HG03342 (cell line): ENCODE measurements around the gene FAM170A.

Experiments used
- ATAC-seq: cut with Tn5 transposase; IDR thresholded peaks from one replicate; pipeline ENCODE4 v1.9.1; 2021; ENCODE audit warnings: mild to moderate bottlenecking, moderate library complexity; ENCODE audit not compliant: unreplicated experiment

FAM170A gene

GRCh38 chr5:119629339-119629738, at the start of gene FAM170A:
FAM170A (plus strand) TSS chr5:119629558; CDS start chr5:119629769, 211 bp downstream.
- ATAC-seq, result no peak

GRCh38 chr5:119582987-119583386, 46.4 kb upstream of the FAM170A start:
- ATAC-seq, result no peak

- ATAC-seq, result peak; percentile 93
Measured at GRCh38 chr5:119583684-119584083, 45.7 kb upstream of the FAM170A start.

GRCh38 chr5:119596046-119596445, 33.3 kb upstream of the FAM170A start:
- no peak for ATAC-seq

- ATAC-seq, result peak; percentile 74
Measured at GRCh38 chr5:119597728-119598298, 31.5 kb upstream of the FAM170A start.

- ATAC-seq, result no peak
Measured at GRCh38 chr5:119613937-119614336, 15.4 kb upstream of the FAM170A start.

- no peak for ATAC-seq
Measured at GRCh38 chr5:119614838-119615237, 14.5 kb upstream of the FAM170A start.

- ATAC-seq, result no peak
Measured at GRCh38 chr5:119626086-119626485, 3.3 kb upstream of the FAM170A start.

GRCh38 chr5:119630752-119631440, 1.5 kb downstream of the FAM170A start:
- ATAC-seq, result no peak

- peak; percentile 90 for ATAC-seq
Measured at GRCh38 chr5:119631660-119632059, 2.3 kb downstream of the FAM170A start.

- no peak for ATAC-seq
Measured at GRCh38 chr5:119651486-119651885, 22.1 kb downstream of the FAM170A start.

- ATAC-seq, result no peak
Measured at GRCh38 chr5:119655061-119655460, 25.7 kb downstream of the FAM170A start.

- no peak for ATAC-seq
Measured at GRCh38 chr5:119656023-119656422, 26.7 kb downstream of the FAM170A start.

GRCh38 chr5:119666542-119666941, 37.2 kb downstream of the FAM170A start:
- no peak for ATAC-seq

- no peak for ATAC-seq
Measured at GRCh38 chr5:119678351-119679028, 49.1 kb downstream of the FAM170A start.

- ATAC-seq, result no peak
Measured at GRCh38 chr5:119680080-119680479, 50.7 kb downstream of the FAM170A start.

- ATAC-seq, result no peak
Measured at GRCh38 chr5:119681734-119682133, 52.4 kb downstream of the FAM170A start.

GRCh38 chr5:119682372-119682771, 53.0 kb downstream of the FAM170A start:
- no peak for ATAC-seq
